Endothelial cell of umbilical vein (primary cell): ENCODE measurements around the gene PARVA. TPM values are rescaled to one million over a fixed set of nuclear protein-coding genes. Genes with fewer than 3 reads are reported as not detected.

Experiments used
- BruUV-seq: library from RNA; stranded (reverse); fragments of 400-500 nt; replicated peaks from 2 replicates; lab custom pipeline; 2021; lab: Mats Ljungman, UMichigan
- CTCF ChIA-PET: fragments of 300-600, 350-600 bp; sonication (Branson Sonifier 250); formaldehyde crosslinking; loops from one replicate; lab custom pipeline; 2021; ENCODE audit warnings: antibody characterized with exemption, inconsistent platforms; lab: Charles Lee
- POLR2A ChIA-PET: fragments of 300-600, 350-600 bp; sonication (Branson Sonifier 250); formaldehyde crosslinking; loops from one replicate; lab custom pipeline; 2021; ENCODE audit warnings: antibody characterized with exemption, inconsistent platforms; lab: Charles Lee
- DNase-seq: peaks from one replicate; pipeline ENCODE4 v3.0.0-alpha.2; 2011; ENCODE audit warnings: low read depth, low spot score
- FAIRE-seq: peaks from 2 replicates; lab custom pipeline; 2011; peaks lifted over from hg19 to GRCh38; lab: Jason Lieb, UNC
- H2AFZ ChIP-seq: 2 replicates; pipeline ENCODE4 v1.6.0; 2012; ENCODE audit warnings: low read depth, low read length, control low read depth, inconsistent platforms
- H3K27ac ChIP-seq: 2 replicates; pipeline ENCODE4 v1.5.1; 2011; ENCODE audit warnings: low read depth, mild to moderate bottlenecking, control low read depth, low read length, moderate library complexity; ENCODE audit not compliant: insufficient read depth
- H3K27me3 ChIP-seq, 2 experiments: 2 replicates each; pipeline versions ENCODE4 v1.6.0 to v1.6.1; 2011; ENCODE audit warnings: low read length in 2 of 2, mixed read lengths in 1 of 2; ENCODE audit not compliant: control insufficient read depth in 2 of 2, insufficient read depth in 2 of 2
- H3K36me3 ChIP-seq, 2 experiments: 2 replicates in 1 of 2; 3 replicates in 1 of 2; pipeline ENCODE4 v1.5.1; 2011; ENCODE audit warnings: low read length in 2 of 2, mild to moderate bottlenecking in 1 of 2, moderate library complexity in 1 of 2; ENCODE audit not compliant: control insufficient read depth in 2 of 2, insufficient read depth in 2 of 2; ENCODE audit errors: extremely low read depth in 1 of 2
- H3K4me1 ChIP-seq: 3 replicates; pipeline ENCODE4 v1.5.1; 2011; ENCODE audit warnings: mild to moderate bottlenecking, low read length; ENCODE audit not compliant: control insufficient read depth, insufficient read depth; ENCODE audit errors: extremely low read depth
- H3K4me2 ChIP-seq: 2 replicates; pipeline ENCODE4 v1.6.1; 2011; ENCODE audit warnings: low read length, control low read depth, mixed read lengths; ENCODE audit not compliant: insufficient read depth
- H3K4me3 ChIP-seq, 3 experiments: fragments of 200-600 bp in 1 of 3; sonication (generic), shearing (Covaris generic) in 1 of 3; replicated peaks in 1 of 3; 2 replicates each; pipeline ENCODE4 v1.5.1; 2011 to 2016; ENCODE audit warnings: control low read depth in 3 of 3, low read length in 3 of 3, mild to moderate bottlenecking in 2 of 3, inconsistent platforms in 1 of 3, low read depth in 1 of 3, moderate library complexity in 1 of 3; ENCODE audit not compliant: insufficient read depth in 1 of 3
- H3K79me2 ChIP-seq: 2 replicates; pipeline ENCODE4 v1.6.0; 2012; ENCODE audit warnings: low read length, inconsistent platforms; ENCODE audit not compliant: control insufficient read depth, insufficient read depth
- H3K9ac ChIP-seq: replicated peaks from 2 replicates; pipeline ENCODE3; 2011; ENCODE audit warnings: low read length, control low read depth; ENCODE audit not compliant: insufficient read depth; ENCODE audit errors: extremely low read depth
- H3K9me1 ChIP-seq: replicated peaks from 3 replicates; pipeline ENCODE4 v1.6.0; 2011; ENCODE audit warnings: mild to moderate bottlenecking, low read length; ENCODE audit not compliant: control insufficient read depth, insufficient read depth; ENCODE audit errors: extremely low read depth
- H3K9me3 ChIP-seq: replicated peaks from 2 replicates; pipeline ENCODE4 v1.5.1; 2012; ENCODE audit warnings: low read length, inconsistent platforms; ENCODE audit not compliant: control insufficient read depth, insufficient read depth
- H4K20me1 ChIP-seq: replicated peaks from 2 replicates; pipeline ENCODE3; 2011; ENCODE audit warnings: mild to moderate bottlenecking, low read length; ENCODE audit not compliant: control insufficient read depth, insufficient read depth; ENCODE audit errors: extremely low read depth
- CTCF ChIP-seq, 2 donors: IDR thresholded peaks; 1 replicate in 1 of 2; 2 replicates in 1 of 2; pipeline ENCODE4 v1.5.1; 2011; ENCODE audit warnings: low read length in 2 of 2, mild to moderate bottlenecking in 2 of 2, moderate library complexity in 2 of 2, control low read depth in 1 of 2, inconsistent platforms in 1 of 2, low read depth in 1 of 2; ENCODE audit not compliant: insufficient read depth in 1 of 2; ENCODE audit errors: extremely low read depth in 1 of 2
- EZH2 ChIP-seq: IDR thresholded peaks from 2 replicates; pipeline ENCODE4 v1.6.1; 2012; ENCODE audit warnings: borderline replicate concordance, low read depth, mild to moderate bottlenecking, moderate library complexity, low read length, inconsistent platforms; ENCODE audit not compliant: severe bottlenecking
- FOS ChIP-seq: IDR thresholded peaks from 2 replicates; pipeline ENCODE4 v1.6.1; 2011; ENCODE audit warnings: mild to moderate bottlenecking, low read length, moderate library complexity, borderline replicate concordance; ENCODE audit not compliant: insufficient read depth
- GATA2 ChIP-seq: IDR thresholded peaks from 2 replicates; pipeline ENCODE4 v1.7.0; 2011; ENCODE audit warnings: low read depth, mild to moderate bottlenecking, moderate library complexity, mixed read lengths, low read length; ENCODE audit not compliant: insufficient read length, insufficient read depth
- JUN ChIP-seq: IDR thresholded peaks from 2 replicates; pipeline ENCODE4 v1.6.1; 2011; ENCODE audit warnings: borderline replicate concordance, low read depth; ENCODE audit not compliant: insufficient read length, insufficient read depth
- MYC ChIP-seq: IDR thresholded peaks from one replicate; pipeline ENCODE4 v1.6.1; 2011; ENCODE audit warnings: mild to moderate bottlenecking, low read depth, low read length
- POLR2A ChIP-seq: IDR thresholded peaks from 2 replicates; pipeline ENCODE4 v1.6.1; 2012; ENCODE audit warnings: low read depth, mild to moderate bottlenecking, control low read depth, low read length
- POLR2AphosphoS5 ChIP-seq: IDR thresholded peaks from 2 replicates; pipeline ENCODE4 v1.6.1; 2012; ENCODE audit warnings: low read depth, mild to moderate bottlenecking, control low read depth, low read length, moderate library complexity; ENCODE audit not compliant: insufficient read depth
- dilution Hi-C: fragments of 300-500 bp; cut with MboI; formaldehyde crosslinking; loops from one replicate; pipeline ENCODE4 v1.15.0; 2019; ENCODE audit warnings: low sequenced_read_pairs; ENCODE audit not compliant: extremely low pct_ligation_motif_present
- intact Hi-C: fragments of 100-400 bp; cut with micrococcal nuclease; formaldehyde crosslinking; loops from one replicate; pipeline ENCODE4 v1.10.0; 2022
- polyA plus RNA-seq, 4 experiments: library from polyadenylated mRNA; depleted of rRNA in 3 of 4; stranded (reverse) in 3 of 4; unstranded in 1 of 4; fragments of >200 nt; gene quantifications; 2 replicates each; pipeline versions ENCODE4 v1.2.1 to v1.2.3, GENCODE V29; 2011 to 2012; ENCODE audit warnings: missing spikeins in 1 of 4
- total RNA-seq: library from RNA; stranded (reverse); gene quantifications from 2 replicates; pipeline ENCODE4 v1.2.3, GENCODE V29; 2021
- TF ChIP-seq, protein P1 (sequence below): IDR thresholded peaks from 2 replicates; pipeline ENCODE4 v1.6.1; 2011; ENCODE audit not compliant: insufficient read depth, insufficient read length

PARVA gene
- total and polyA plus RNA-seq, 2 donors (not counting 3 experiments of a cell fraction or from before 2014, with no cell fraction given): 40.6 to 104 TPM

GRCh38 chr11:12393691-12394090, 16.3 kb downstream of the PARVA start:
- TF ChIP-seq EZH2 (no peak), FOS (no peak), CTCF (IDR thresholded peaks at IDR 0.05; ENCODE audit: extremely low read depth in 1 of 2, insufficient read depth in 1 of 2, low read depth in 1 of 2, low read length in 2 of 2) (no peak), POLR2AphosphoS5 (no peak), GATA2 (no peak), POLR2A (no peak), JUN (no peak), MYC (no peak)
- TF ChIP-seq, protein P1, sequence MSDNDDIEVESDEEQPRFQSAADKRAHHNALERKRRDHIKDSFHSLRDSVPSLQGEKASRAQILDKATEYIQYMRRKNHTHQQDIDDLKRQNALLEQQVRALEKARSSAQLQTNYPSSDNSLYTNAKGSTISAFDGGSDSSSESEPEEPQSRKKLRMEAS: no peak

More at GRCh38 chr11:12393691-12394090, 16.3 kb downstream of the PARVA start:
- Histone ChIP-seq H3K36me3 (no peaks in the 10 kb centered on the region), H3K79me2 (peaks cover 80% of the 10 kb centered on the region), H3K9me3 (no peaks in the 10 kb centered on the region), H3K4me1 (peaks cover 9% of the 10 kb centered on the region), H3K4me2 (no peak overlapping the region), H3K9me1 (no peaks in the 10 kb centered on the region), H3K4me3 (no peak overlapping the region), H2AFZ (no peak overlapping the region), H3K9ac (no peak overlapping the region), H3K27ac (no peak overlapping the region), H4K20me1 (no peaks in the 10 kb centered on the region), H3K27me3 (no peaks in the 10 kb centered on the region)
- BruUV-seq: no TSS peak
- dilution Hi-C loops: no loop called here
- DNase-seq (no peak), FAIRE-seq (no peak)
- CTCF ChIA-PET: interaction anchor here (1.3 to 1.4 kb wide), 2 partner anchors 16 to 18 kb away, joined by 3 to 4 read pairs; partner anchors contain the start of gene PARVA
- intact Hi-C loops: no loop called here
- POLR2A ChIA-PET: no interaction called here
